Caco-2 (cell line): ENCODE results near the gene SLC12A8. TPM values are rescaled to one million over a fixed set of nuclear protein-coding genes. Genes with fewer than 3 reads are reported as not detected.

Experiments
- BruUV-seq: library from RNA; stranded (reverse); fragments of 400-500 nt; replicated peaks from 2 replicates; lab custom pipeline; 2021; lab: Mats Ljungman, UMichigan
- CTCF ChIA-PET: fragments of 300-600 bp; sonication (Branson Sonifier 250); formaldehyde crosslinking; loops from one replicate; lab custom pipeline; 2022; ENCODE audit warnings: antibody characterized with exemption; lab: Charles Lee
- POLR2A ChIA-PET: fragments of 300-600 bp; sonication (Branson Sonifier 250); formaldehyde crosslinking; loops from one replicate; lab custom pipeline; 2022; ENCODE audit warnings: antibody characterized with exemption; lab: Charles Lee
- DNase-seq, 2 experiments: peaks; one replicate each; pipeline versions ENCODE4 v3.0.0 to v3.0.0-alpha.2; 2020 to 2022
- H3K27me3 ChIP-seq: replicated peaks from 2 replicates; pipeline ENCODE4 v1.6.0; 2011; ENCODE audit warnings: low read length; ENCODE audit not compliant: control insufficient read depth, insufficient read depth
- H3K36me3 ChIP-seq: 2 replicates; pipeline ENCODE4 v1.5.1; 2011; ENCODE audit warnings: low read length; ENCODE audit not compliant: control insufficient read depth, insufficient read depth
- H3K4me1 ChIP-seq: fragments of 250-450 bp; sonication (Bioruptor Pico); 2 replicates; pipeline ENCODE4 v1.5.1; 2020; ENCODE audit warnings: mild to moderate bottlenecking
- H3K4me3 ChIP-seq: 2 replicates; pipeline ENCODE4 v1.5.1; 2011; ENCODE audit warnings: low read depth, mild to moderate bottlenecking, control low read depth, low read length
- H3K9me3 ChIP-seq: fragments of 250-450 bp; sonication (Bioruptor Pico); 2 replicates; pipeline ENCODE4 v1.5.1; 2020; ENCODE audit warnings: mild to moderate bottlenecking, moderate library complexity
- H3K27ac Mint-ChIP-seq: one replicate; pipeline ENCODE4 v1.8.0; 2022; ENCODE audit warnings: mixed read lengths; ENCODE audit not compliant: unreplicated experiment
- H3K27me3 Mint-ChIP-seq: one replicate; pipeline ENCODE4 v1.8.0; 2022; ENCODE audit warnings: mixed read lengths; ENCODE audit not compliant: insufficient read depth, unreplicated experiment
- H3K36me3 Mint-ChIP-seq: one replicate; pipeline ENCODE4 v1.8.0; 2022; ENCODE audit warnings: mild to moderate bottlenecking, mixed read lengths; ENCODE audit not compliant: insufficient read depth, unreplicated experiment
- H3K4me1 Mint-ChIP-seq: one replicate; pipeline ENCODE4 v1.8.0; 2022; ENCODE audit warnings: low read depth, mixed read lengths; ENCODE audit not compliant: unreplicated experiment
- H3K4me3 Mint-ChIP-seq: one replicate; pipeline ENCODE4 v1.8.0; 2022; ENCODE audit warnings: mild to moderate bottlenecking, moderate library complexity, mixed read lengths; ENCODE audit not compliant: unreplicated experiment
- H3K9me3 Mint-ChIP-seq: one replicate; pipeline ENCODE4 v1.8.0; 2022; ENCODE audit warnings: mixed read lengths; ENCODE audit not compliant: unreplicated experiment
- intact Hi-C: fragments of 100-400 bp; cut with micrococcal nuclease; formaldehyde crosslinking; loops from one replicate; pipeline ENCODE4 v1.10.0; 2022; ENCODE audit not compliant: unreplicated experiment
- total RNA-seq: library from RNA; stranded (reverse); gene quantifications from 2 replicates; pipeline ENCODE4 v1.2.3, GENCODE V29; 2022
- TF ChIP-seq, protein P1 (sequence below), 2 experiments: fragments of 200-600 bp in 1 of 2; IDR thresholded peaks; 1 replicate in 1 of 2; 2 replicates in 1 of 2; pipeline versions ENCODE4 v1.5.1 to v1.8.0; 2011 to 2022; ENCODE audit warnings: antibody characterized with exemption in 1 of 2, control low read depth in 1 of 2, inconsistent platforms in 1 of 2, low read depth in 1 of 2, low read length in 1 of 2, mild to moderate bottlenecking in 1 of 2, moderate library complexity in 1 of 2; ENCODE audit not compliant: insufficient read depth in 1 of 2, severe bottlenecking in 1 of 2, unreplicated experiment in 1 of 2

The SLC12A8 gene
- total RNA-seq, 1 experiment from 2014 or later: 23.3 TPM

DNA sequence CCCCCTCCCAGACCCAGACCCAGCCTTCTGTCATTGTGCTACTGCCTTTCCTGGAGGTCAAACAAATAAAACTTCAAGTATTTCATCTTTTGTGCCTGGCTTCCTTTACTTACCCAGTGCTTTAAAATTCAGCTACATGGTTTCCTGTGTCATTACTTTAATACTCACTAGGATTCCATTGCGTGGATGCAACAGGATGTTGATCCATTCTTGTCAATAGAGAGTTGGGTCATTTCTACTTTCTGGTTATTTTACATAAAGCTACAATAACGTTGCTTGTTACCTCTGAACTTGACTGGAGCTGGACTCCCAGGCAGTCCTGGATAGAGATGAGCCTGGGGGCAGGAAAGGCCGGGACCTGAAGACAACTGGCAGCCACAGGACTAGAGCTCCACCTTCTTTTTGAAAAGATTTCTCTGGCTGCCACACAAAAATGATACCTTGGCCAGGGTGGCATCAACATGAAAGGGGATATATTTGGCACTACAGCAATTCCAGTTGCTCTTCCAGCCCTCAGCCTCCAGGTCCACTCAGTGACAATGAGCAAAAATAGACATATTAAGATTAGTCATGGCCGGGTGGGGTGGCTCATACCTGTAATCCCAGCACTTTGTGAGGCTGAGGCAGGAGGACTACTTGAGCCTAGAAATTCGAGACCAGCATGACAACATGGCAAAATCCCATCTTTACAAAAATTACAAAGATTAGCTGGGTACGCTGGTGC, 133.4 kb downstream of the SLC12A8 start:
- peaks cover 29% of the 10 kb centered on the region for H3K4me1 Mint-ChIP-seq
- Histone ChIP-seq H3K4me3 (no peak overlapping the region), H3K9me3 (no peaks in the 10 kb centered on the region), H3K4me1 (peaks cover 27% of the 10 kb centered on the region), H3K27me3 (no peaks in the 10 kb centered on the region), H3K36me3 (peaks cover 2% of the 10 kb centered on the region; the same call in 1 of the 2 replicates)
- TF ChIP-seq, protein P1, sequence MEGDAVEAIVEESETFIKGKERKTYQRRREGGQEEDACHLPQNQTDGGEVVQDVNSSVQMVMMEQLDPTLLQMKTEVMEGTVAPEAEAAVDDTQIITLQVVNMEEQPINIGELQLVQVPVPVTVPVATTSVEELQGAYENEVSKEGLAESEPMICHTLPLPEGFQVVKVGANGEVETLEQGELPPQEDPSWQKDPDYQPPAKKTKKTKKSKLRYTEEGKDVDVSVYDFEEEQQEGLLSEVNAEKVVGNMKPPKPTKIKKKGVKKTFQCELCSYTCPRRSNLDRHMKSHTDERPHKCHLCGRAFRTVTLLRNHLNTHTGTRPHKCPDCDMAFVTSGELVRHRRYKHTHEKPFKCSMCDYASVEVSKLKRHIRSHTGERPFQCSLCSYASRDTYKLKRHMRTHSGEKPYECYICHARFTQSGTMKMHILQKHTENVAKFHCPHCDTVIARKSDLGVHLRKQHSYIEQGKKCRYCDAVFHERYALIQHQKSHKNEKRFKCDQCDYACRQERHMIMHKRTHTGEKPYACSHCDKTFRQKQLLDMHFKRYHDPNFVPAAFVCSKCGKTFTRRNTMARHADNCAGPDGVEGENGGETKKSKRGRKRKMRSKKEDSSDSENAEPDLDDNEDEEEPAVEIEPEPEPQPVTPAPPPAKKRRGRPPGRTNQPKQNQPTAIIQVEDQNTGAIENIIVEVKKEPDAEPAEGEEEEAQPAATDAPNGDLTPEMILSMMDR (IDR thresholded peaks at IDR 0.05; ENCODE audit: insufficient read depth in 1 of 2, low read depth in 1 of 2, low read length in 1 of 2, severe bottlenecking in 1 of 2, unreplicated experiment in 1 of 2): no peak
- no peaks in the 10 kb centered on the region for H3K27me3 Mint-ChIP-seq
- H3K36me3 Mint-ChIP-seq: peaks cover 57% of the 10 kb centered on the region
- H3K9me3 Mint-ChIP-seq: no peaks in the 10 kb centered on the region
- ChIA-PET POLR2A (interaction anchor here (1.1 kb wide), 1 partner anchor 16 kb away, joined by 3 read pairs; no protein-coding TSS in a partner anchor), CTCF (interaction anchor here (0.7 to 1.5 kb wide), 2 partner anchors 16 to 52 kb away, joined by 3 to 9 read pairs; no protein-coding TSS in a partner anchor)
- H3K4me3 Mint-ChIP-seq: no peak overlapping the region
- BruUV-seq: no TSS peak
- no peak overlapping the region for H3K27ac Mint-ChIP-seq
- intact Hi-C loops: loop anchor here (2.0 kb wide), 1 partner anchor 16 kb away; no protein-coding TSS in a partner anchor
- no peak for DNase-seq

DNA sequence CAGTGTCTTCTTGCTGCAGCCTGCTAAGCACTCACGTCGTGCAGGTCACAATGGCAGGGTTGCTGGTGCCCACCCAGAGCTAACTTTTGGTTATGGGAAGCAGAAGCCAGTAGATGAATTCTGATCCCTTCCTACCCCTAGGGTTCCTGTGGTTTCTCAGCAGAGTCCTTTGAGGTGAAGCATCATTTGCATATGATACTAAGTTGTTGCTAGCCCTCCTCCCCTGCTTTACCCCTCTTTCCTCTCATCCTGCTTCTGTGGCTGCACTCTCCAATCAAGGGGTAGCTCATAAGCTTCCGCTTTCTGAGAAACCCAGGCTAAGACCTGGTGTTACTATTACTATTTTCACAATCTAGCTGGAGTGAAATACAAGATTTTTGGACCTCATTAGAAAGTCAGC, 134.7 kb downstream of the SLC12A8 start:
- Mint-ChIP-seq H3K36me3 (peaks cover 52% of the 10 kb centered on the region), H3K4me1 (peaks cover 29% of the 10 kb centered on the region), H3K27me3 (no peaks in the 10 kb centered on the region), H3K27ac (no peak overlapping the region), H3K9me3 (no peaks in the 10 kb centered on the region), H3K4me3 (no peak overlapping the region)
- intact Hi-C loops: loop anchor here (2.0 kb wide), 1 partner anchor 15 kb away; no protein-coding TSS in a partner anchor
- ChIA-PET POLR2A (no interaction called here), CTCF (no interaction called here)
- DNase-seq: no peak
- Histone ChIP-seq H3K9me3 (no peaks in the 10 kb centered on the region), H3K4me1 (peaks cover 27% of the 10 kb centered on the region), H3K4me3 (no peak overlapping the region), H3K36me3 (peaks cover 2% of the 10 kb centered on the region; the same call in 1 of the 2 replicates), H3K27me3 (no peaks in the 10 kb centered on the region)
- BruUV-seq: no TSS peak
- TF ChIP-seq, protein P1 (IDR thresholded peaks at IDR 0.05; ENCODE audit: insufficient read depth in 1 of 2, low read depth in 1 of 2, low read length in 1 of 2, severe bottlenecking in 1 of 2, unreplicated experiment in 1 of 2): no peak

DNA sequence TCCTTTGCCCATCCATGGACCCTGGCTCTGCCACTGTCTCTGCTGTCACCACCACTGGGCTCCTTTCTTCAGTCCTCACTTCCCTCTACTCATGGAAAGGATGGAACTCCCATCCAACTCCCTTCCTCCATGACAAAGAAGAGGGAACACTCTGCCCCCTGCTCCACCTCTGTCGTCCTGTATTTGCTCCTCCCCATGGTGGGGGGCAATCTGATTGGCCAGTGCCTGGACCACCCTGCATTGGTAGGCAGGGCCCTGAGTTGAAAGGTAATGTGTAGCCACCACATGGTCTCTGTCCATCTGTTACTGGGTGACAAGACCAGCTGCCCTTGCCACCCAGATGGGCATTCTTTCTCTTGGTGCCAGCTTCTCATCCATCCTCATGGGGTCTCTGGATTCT, 136.1 kb downstream of the SLC12A8 start:
- intact Hi-C loops: no loop called here
- CTCF ChIA-PET: interaction anchor here (1.1 kb wide), 1 partner anchor 18 kb away, joined by 3 read pairs; no protein-coding TSS in a partner anchor
- Histone ChIP-seq H3K36me3 (peaks cover 2% of the 10 kb centered on the region; the same call in 1 of the 2 replicates), H3K4me1 (peaks cover 26% of the 10 kb centered on the region), H3K27me3 (no peaks in the 10 kb centered on the region), H3K4me3 (no peak overlapping the region), H3K9me3 (no peaks in the 10 kb centered on the region)
- POLR2A ChIA-PET: no interaction called here
- Mint-ChIP-seq H3K27me3 (no peaks in the 10 kb centered on the region), H3K9me3 (no peaks in the 10 kb centered on the region), H3K4me1 (peaks cover 29% of the 10 kb centered on the region), H3K36me3 (peaks cover 46% of the 10 kb centered on the region), H3K4me3 (no peak overlapping the region), H3K27ac (no peak overlapping the region)
- no TSS peak for BruUV-seq
- DNase-seq: no peak
- TF ChIP-seq, protein P1 (IDR thresholded peaks at IDR 0.05; ENCODE audit: insufficient read depth in 1 of 2, low read depth in 1 of 2, low read length in 1 of 2, severe bottlenecking in 1 of 2, unreplicated experiment in 1 of 2): no peak
